OCI-LY7 (cell line): ENCODE results near the gene GAGE13. TPM values are rescaled to one million over a fixed set of nuclear protein-coding genes. Genes with fewer than 3 reads are reported as not detected.

ENCODE experiments used
- BruUV-seq: library from RNA; stranded (reverse); fragments of 400-500 nt; replicated peaks from 2 replicates; lab custom pipeline; 2021; lab: Mats Ljungman, UMichigan
- CTCF ChIA-PET: fragments of 300-600 bp; sonication (Branson Sonifier 250); formaldehyde crosslinking; loops from one replicate; lab custom pipeline; 2022; ENCODE audit warnings: antibody characterized with exemption; ENCODE audit not compliant: unreplicated experiment; lab: Charles Lee
- POLR2A ChIA-PET: fragments of 300-600 bp; sonication (Branson Sonifier 250); formaldehyde crosslinking; loops from one replicate; lab custom pipeline; 2022; ENCODE audit warnings: antibody characterized with exemption; lab: Charles Lee
- DNase-seq: peaks from one replicate; pipeline ENCODE4 v3.0.0-alpha.2; 2015; ENCODE audit warnings: low spot score
- H2AFZ ChIP-seq: fragments of 200-600 bp; sonication (generic), shearing (Covaris generic); 2 replicates; pipeline ENCODE4 v1.6.1; 2014; ENCODE audit warnings: mild to moderate bottlenecking, antibody characterized with exemption, low read length, moderate library complexity
- H3K27ac ChIP-seq: fragments of 200-600 bp; sonication (generic); 2 replicates; pipeline ENCODE4 v1.5.1; 2014; ENCODE audit warnings: mixed run types, low read depth, mild to moderate bottlenecking, moderate library complexity, low read length, inconsistent platforms; ENCODE audit not compliant: poor library complexity, severe bottlenecking
- H3K36me3 ChIP-seq: fragments of 200-600 bp; sonication (generic); 2 replicates; pipeline ENCODE4 v1.6.1; 2014; ENCODE audit warnings: mild to moderate bottlenecking, antibody characterized with exemption, low read length, moderate library complexity, mixed read lengths; ENCODE audit not compliant: insufficient read depth
- H3K4me1 ChIP-seq: fragments of 200-600 bp; sonication (generic); 2 replicates; pipeline ENCODE4 v1.5.1; 2014; ENCODE audit warnings: mild to moderate bottlenecking, low read length; ENCODE audit not compliant: insufficient read depth, poor library complexity, severe bottlenecking
- H3K4me2 ChIP-seq: fragments of 200-600 bp; sonication (generic); 2 replicates; pipeline ENCODE4 v1.6.1; 2014; ENCODE audit warnings: mild to moderate bottlenecking, low read length
- H3K4me3 ChIP-seq: fragments of 200-600 bp; sonication (generic); 2 replicates; pipeline ENCODE4 v1.5.1; 2014; ENCODE audit warnings: mild to moderate bottlenecking, low read depth, low read length; ENCODE audit not compliant: poor library complexity, severe bottlenecking
- H3K79me2 ChIP-seq: fragments of 200-600 bp; sonication (generic); 2 replicates; pipeline ENCODE4 v1.6.1; 2016; ENCODE audit warnings: low read depth, mild to moderate bottlenecking, low read length, moderate library complexity, mixed read lengths; ENCODE audit not compliant: insufficient read depth
- H3K9me2 ChIP-seq: fragments of 200-600 bp; sonication (generic); 2 replicates; pipeline ENCODE4 v1.6.1; 2016; ENCODE audit warnings: mild to moderate bottlenecking, low read length, mixed read lengths; ENCODE audit not compliant: insufficient read depth
- H3K9me3 ChIP-seq: fragments of 200-600 bp; sonication (generic); 2 replicates; pipeline ENCODE4 v1.6.1; 2014; ENCODE audit warnings: mild to moderate bottlenecking, mixed run types, low read length, mixed read lengths
- H4K20me1 ChIP-seq: fragments of 200-600 bp; sonication (generic); 2 replicates; pipeline ENCODE4 v1.6.1; 2014; ENCODE audit warnings: mild to moderate bottlenecking, antibody characterized with exemption, low read length, moderate library complexity, mixed read lengths; ENCODE audit not compliant: insufficient read depth
- CTCF ChIP-seq: fragments of 200-600 bp; sonication (generic); conservative IDR thresholded peaks from 2 replicates; pipeline ENCODE4 v1.5.1; 2014; ENCODE audit warnings: mild to moderate bottlenecking, antibody characterized with exemption, low read length, moderate library complexity, mixed read lengths
- EZH2phosphoT487 ChIP-seq: fragments of 200-600 bp; sonication (generic); IDR thresholded peaks from 2 replicates; pipeline ENCODE4 v1.6.1; 2018; ENCODE audit warnings: low read depth, borderline replicate concordance, mild to moderate bottlenecking, mixed run types, antibody characterized with exemption, low read length, moderate library complexity, mixed read lengths
- intact Hi-C: fragments of 100-400 bp; cut with micrococcal nuclease; formaldehyde crosslinking; loops from one replicate; pipeline ENCODE4 v1.10.0; 2022; ENCODE audit not compliant: unreplicated experiment
- total RNA-seq, 2 experiments: library from RNA; depleted of rRNA in 1 of 2; stranded (reverse); fragments of >200 nt in 1 of 2; shearing (Covaris generic) in 1 of 2; gene quantifications; 2 replicates each; pipeline ENCODE4 v1.2.3, GENCODE V29; 2014 to 2022

The GAGE13 gene
- total RNA-seq, 2 experiments from 2014 or later, result not detected

- intact Hi-C loops, result no loop called here
- no peak overlapping the region for H3K4me3 ChIP-seq
- CTCF ChIA-PET, result no interaction called here
- no peaks in the 10 kb centered on the region for H3K9me2 ChIP-seq
- TF ChIP-seq EZH2phosphoT487 (no peak), CTCF (no peak)
- H3K36me3 ChIP-seq, result no peaks in the 10 kb centered on the region
- H3K27ac ChIP-seq, result no peak overlapping the region
- H3K9me3 ChIP-seq, result no peaks in the 10 kb centered on the region
- no TSS peak for BruUV-seq
- H2AFZ ChIP-seq, result no peak overlapping the region
- no peaks in the 10 kb centered on the region for H4K20me1 ChIP-seq
- DNase-seq, result no peak
- POLR2A ChIA-PET, result no interaction called here
- H3K4me2 ChIP-seq, result no peak overlapping the region
- H3K4me1 ChIP-seq, result no peaks in the 10 kb centered on the region
- H3K79me2 ChIP-seq, result no peaks in the 10 kb centered on the region
Observed at GRCh38 chrX:49290215-49290614, 41.2 kb upstream of the GAGE13 start.

GRCh38 chrX:49291615-49292337 is 39.6 kb upstream of the GAGE13 start:
- Histone ChIP-seq H3K4me3 (no peak overlapping the region), H2AFZ (no peak overlapping the region), H4K20me1 (no peaks in the 10 kb centered on the region), H3K4me1 (no peaks in the 10 kb centered on the region), H3K4me2 (no peak overlapping the region), H3K79me2 (no peaks in the 10 kb centered on the region), H3K27ac (no peak overlapping the region), H3K9me3 (no peaks in the 10 kb centered on the region), H3K9me2 (no peaks in the 10 kb centered on the region), H3K36me3 (no peaks in the 10 kb centered on the region)
- DNase-seq, result peak; percentile 51
- CTCF ChIA-PET, result interaction anchor here (0.6 kb wide), 1 partner anchor 1637 kb away, joined by 3 read pairs; no protein-coding TSS in a partner anchor
- TF ChIP-seq EZH2phosphoT487 (no peak), CTCF (peak; percentile 75)
- BruUV-seq, result no TSS peak
- intact Hi-C loops, result no loop called here
- POLR2A ChIA-PET, result interaction anchor here (0.6 kb wide), 1 partner anchor 698 kb away, joined by 3 read pairs; no protein-coding TSS in a partner anchor
